ENCODE results near the gene ERC1. TPM values are rescaled to one million over a fixed set of nuclear protein-coding genes. Genes with fewer than 3 reads are reported as not detected.

The ERC1 gene
- total RNA-seq, 2 experiments from 2014 or later: 21.7 to 27.0 TPM

GRCh38 chr12:1491983-1492697, 501.1 kb downstream of the ERC1 start:
- H3K4me3 Mint-ChIP-seq: no peak overlapping the region
- ChIA-PET POLR2A (no interaction called here), CTCF (no interaction called here)
- no peaks in the 10 kb centered on the region for H3K27me3 Mint-ChIP-seq
- peaks cover 13% of the 10 kb centered on the region for H3K4me1 Mint-ChIP-seq (ENCODE audit: low read depth)
- TF ChIP-seq CTCF (IDR thresholded peaks at IDR 0.05): no peak
- no peaks in the 10 kb centered on the region for H3K9me3 Mint-ChIP-seq
- peaks cover 8% of the 10 kb centered on the region for H3K36me3 Mint-ChIP-seq (ENCODE audit: low read depth)
- DNase-seq: no peak
- no peak for ATAC-seq
- H3K27ac Mint-ChIP-seq: no peak overlapping the region
- intact Hi-C loops (cut with micrococcal nuclease): no loop called here

- peaks cover 3% of the 10 kb centered on the region for H3K4me1 Mint-ChIP-seq (ENCODE audit: low read depth)
- ChIA-PET CTCF (no interaction called here), POLR2A (no interaction called here)
- ATAC-seq (no peak), DNase-seq (no peak)
- intact Hi-C loops (cut with micrococcal nuclease): no loop called here
- no peak for TF ChIP-seq CTCF (IDR thresholded peaks at IDR 0.05)
- no peaks in the 10 kb centered on the region for H3K9me3 Mint-ChIP-seq
- H3K27me3 Mint-ChIP-seq: no peaks in the 10 kb centered on the region
- no peak overlapping the region for H3K4me3 Mint-ChIP-seq
- H3K36me3 Mint-ChIP-seq (ENCODE audit: low read depth): peaks cover 6% of the 10 kb centered on the region
- no peak overlapping the region for H3K27ac Mint-ChIP-seq
These were observed 502.9 kb downstream of the ERC1 start for GRCh38 chr12:1493781-1494565.

- Mint-ChIP-seq H3K4me1 (ENCODE audit: low read depth) (no peaks in the 10 kb centered on the region), H3K27ac (no peak overlapping the region), H3K4me3 (no peak overlapping the region), H3K9me3 (no peaks in the 10 kb centered on the region), H3K36me3 (ENCODE audit: low read depth) (peaks cover 6% of the 10 kb centered on the region), H3K27me3 (no peaks in the 10 kb centered on the region)
- CTCF ChIA-PET: no interaction called here
- ATAC-seq: no peak
- no peak for TF ChIP-seq CTCF (IDR thresholded peaks at IDR 0.05)
- DNase-seq: no peak
- POLR2A ChIA-PET: no interaction called here
- intact Hi-C loops (cut with micrococcal nuclease): no loop called here
These were observed 503.8 kb downstream of the ERC1 start for GRCh38 chr12:1494856-1495255.

- no peak for DNase-seq
- Mint-ChIP-seq H3K27ac (no peak overlapping the region), H3K9me3 (no peaks in the 10 kb centered on the region), H3K27me3 (no peaks in the 10 kb centered on the region), H3K36me3 (ENCODE audit: low read depth) (no peaks in the 10 kb centered on the region), H3K4me3 (no peak overlapping the region), H3K4me1 (ENCODE audit: low read depth) (no peaks in the 10 kb centered on the region)
- ChIA-PET CTCF (interaction anchor here (0.7 to 1.1 kb wide), 3 partner anchors 13 to 372 kb away, joined by 3 to 4 read pairs (median 3); no protein-coding TSS in a partner anchor), POLR2A (no interaction called here)
- intact Hi-C loops (cut with micrococcal nuclease): no loop called here
- TF ChIP-seq CTCF (IDR thresholded peaks at IDR 0.05): no peak
- no peak for ATAC-seq
These were observed 505.3 kb downstream of the ERC1 start for GRCh38 chr12:1496162-1496900.

Data from activated CD8-positive, alpha-beta T cell treated with anti-CD3 and anti-CD28 coated beads for 36 hours (primary cell).